Caco-2 (cell line): ENCODE results near the gene GPC6. TPM values are rescaled to one million over a fixed set of nuclear protein-coding genes. Genes with fewer than 3 reads are reported as not detected.

ENCODE experiments used
- BruUV-seq: library from RNA; stranded (reverse); fragments of 400-500 nt; replicated peaks from 2 replicates; lab custom pipeline; 2021; lab: Mats Ljungman, UMichigan
- CTCF ChIA-PET: fragments of 300-600 bp; sonication (Branson Sonifier 250); formaldehyde crosslinking; loops from one replicate; lab custom pipeline; 2022; ENCODE audit warnings: antibody characterized with exemption; lab: Charles Lee
- POLR2A ChIA-PET: fragments of 300-600 bp; sonication (Branson Sonifier 250); formaldehyde crosslinking; loops from one replicate; lab custom pipeline; 2022; ENCODE audit warnings: antibody characterized with exemption; lab: Charles Lee
- DNase-seq, 2 experiments: peaks; one replicate each; pipeline versions ENCODE4 v3.0.0 to v3.0.0-alpha.2; 2020 to 2022
- H3K27me3 ChIP-seq: replicated peaks from 2 replicates; pipeline ENCODE4 v1.6.0; 2011; ENCODE audit warnings: low read length; ENCODE audit not compliant: control insufficient read depth, insufficient read depth
- H3K36me3 ChIP-seq: 2 replicates; pipeline ENCODE4 v1.5.1; 2011; ENCODE audit warnings: low read length; ENCODE audit not compliant: control insufficient read depth, insufficient read depth
- H3K4me1 ChIP-seq: fragments of 250-450 bp; sonication (Bioruptor Pico); 2 replicates; pipeline ENCODE4 v1.5.1; 2020; ENCODE audit warnings: mild to moderate bottlenecking
- H3K4me3 ChIP-seq: 2 replicates; pipeline ENCODE4 v1.5.1; 2011; ENCODE audit warnings: low read depth, mild to moderate bottlenecking, control low read depth, low read length
- H3K9me3 ChIP-seq: fragments of 250-450 bp; sonication (Bioruptor Pico); 2 replicates; pipeline ENCODE4 v1.5.1; 2020; ENCODE audit warnings: mild to moderate bottlenecking, moderate library complexity
- H3K27ac Mint-ChIP-seq: one replicate; pipeline ENCODE4 v1.8.0; 2022; ENCODE audit warnings: mixed read lengths; ENCODE audit not compliant: unreplicated experiment
- H3K27me3 Mint-ChIP-seq: one replicate; pipeline ENCODE4 v1.8.0; 2022; ENCODE audit warnings: mixed read lengths; ENCODE audit not compliant: insufficient read depth, unreplicated experiment
- H3K36me3 Mint-ChIP-seq: one replicate; pipeline ENCODE4 v1.8.0; 2022; ENCODE audit warnings: mild to moderate bottlenecking, mixed read lengths; ENCODE audit not compliant: insufficient read depth, unreplicated experiment
- H3K4me1 Mint-ChIP-seq: one replicate; pipeline ENCODE4 v1.8.0; 2022; ENCODE audit warnings: low read depth, mixed read lengths; ENCODE audit not compliant: unreplicated experiment
- H3K4me3 Mint-ChIP-seq: one replicate; pipeline ENCODE4 v1.8.0; 2022; ENCODE audit warnings: mild to moderate bottlenecking, moderate library complexity, mixed read lengths; ENCODE audit not compliant: unreplicated experiment
- H3K9me3 Mint-ChIP-seq: one replicate; pipeline ENCODE4 v1.8.0; 2022; ENCODE audit warnings: mixed read lengths; ENCODE audit not compliant: unreplicated experiment
- intact Hi-C: fragments of 100-400 bp; cut with micrococcal nuclease; formaldehyde crosslinking; loops from one replicate; pipeline ENCODE4 v1.10.0; 2022; ENCODE audit not compliant: unreplicated experiment
- total RNA-seq: library from RNA; stranded (reverse); gene quantifications from 2 replicates; pipeline ENCODE4 v1.2.3, GENCODE V29; 2022
- TF ChIP-seq, protein P1 (sequence below), 2 experiments: fragments of 200-600 bp in 1 of 2; IDR thresholded peaks; 1 replicate in 1 of 2; 2 replicates in 1 of 2; pipeline versions ENCODE4 v1.5.1 to v1.8.0; 2011 to 2022; ENCODE audit warnings: antibody characterized with exemption in 1 of 2, control low read depth in 1 of 2, inconsistent platforms in 1 of 2, low read depth in 1 of 2, low read length in 1 of 2, mild to moderate bottlenecking in 1 of 2, moderate library complexity in 1 of 2; ENCODE audit not compliant: insufficient read depth in 1 of 2, severe bottlenecking in 1 of 2, unreplicated experiment in 1 of 2

Gene GPC6
- total RNA-seq, 1 experiment from 2014 or later, result 0.16 TPM

DNA sequence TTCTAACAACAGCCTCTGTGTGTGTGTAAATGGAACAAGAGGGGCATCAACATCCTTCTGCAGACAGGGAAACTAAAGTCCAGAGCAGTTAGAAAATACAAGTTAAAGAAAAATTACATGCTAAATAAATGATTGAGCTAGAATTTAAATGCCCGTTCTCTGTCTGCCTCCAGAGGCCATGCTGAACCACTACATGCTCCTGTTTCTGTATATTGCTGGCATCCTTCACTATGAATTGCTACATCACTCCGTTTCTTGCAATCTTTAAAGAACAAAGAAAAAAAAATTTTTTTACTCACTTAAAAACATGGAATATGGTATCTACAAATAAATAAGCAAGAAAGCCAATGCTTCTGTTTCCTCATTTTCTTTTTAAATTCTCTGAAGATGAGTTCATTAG lies 1205.0 kb downstream of the GPC6 start:
- Histone ChIP-seq H3K4me1 (peaks cover 7% of the 10 kb centered on the region), H3K9me3 (no peaks in the 10 kb centered on the region), H3K36me3 (no peaks in the 10 kb centered on the region), H3K27me3 (no peaks in the 10 kb centered on the region), H3K4me3 (no peak overlapping the region)
- H3K9me3 Mint-ChIP-seq, result no peaks in the 10 kb centered on the region
- no peak overlapping the region for H3K27ac Mint-ChIP-seq
- TF ChIP-seq, protein P1, sequence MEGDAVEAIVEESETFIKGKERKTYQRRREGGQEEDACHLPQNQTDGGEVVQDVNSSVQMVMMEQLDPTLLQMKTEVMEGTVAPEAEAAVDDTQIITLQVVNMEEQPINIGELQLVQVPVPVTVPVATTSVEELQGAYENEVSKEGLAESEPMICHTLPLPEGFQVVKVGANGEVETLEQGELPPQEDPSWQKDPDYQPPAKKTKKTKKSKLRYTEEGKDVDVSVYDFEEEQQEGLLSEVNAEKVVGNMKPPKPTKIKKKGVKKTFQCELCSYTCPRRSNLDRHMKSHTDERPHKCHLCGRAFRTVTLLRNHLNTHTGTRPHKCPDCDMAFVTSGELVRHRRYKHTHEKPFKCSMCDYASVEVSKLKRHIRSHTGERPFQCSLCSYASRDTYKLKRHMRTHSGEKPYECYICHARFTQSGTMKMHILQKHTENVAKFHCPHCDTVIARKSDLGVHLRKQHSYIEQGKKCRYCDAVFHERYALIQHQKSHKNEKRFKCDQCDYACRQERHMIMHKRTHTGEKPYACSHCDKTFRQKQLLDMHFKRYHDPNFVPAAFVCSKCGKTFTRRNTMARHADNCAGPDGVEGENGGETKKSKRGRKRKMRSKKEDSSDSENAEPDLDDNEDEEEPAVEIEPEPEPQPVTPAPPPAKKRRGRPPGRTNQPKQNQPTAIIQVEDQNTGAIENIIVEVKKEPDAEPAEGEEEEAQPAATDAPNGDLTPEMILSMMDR (IDR thresholded peaks at IDR 0.05; ENCODE audit: insufficient read depth in 1 of 2, low read depth in 1 of 2, low read length in 1 of 2, severe bottlenecking in 1 of 2, unreplicated experiment in 1 of 2), result no peak
- H3K36me3 Mint-ChIP-seq, result no peaks in the 10 kb centered on the region
- no TSS peak for BruUV-seq
- peaks cover 3% of the 10 kb centered on the region for H3K27me3 Mint-ChIP-seq
- no peak for DNase-seq
- H3K4me3 Mint-ChIP-seq, result no peak overlapping the region
- ChIA-PET POLR2A (no interaction called here), CTCF (no interaction called here)
- intact Hi-C loops, result no loop called here
- peaks cover 19% of the 10 kb centered on the region for H3K4me1 Mint-ChIP-seq

DNA sequence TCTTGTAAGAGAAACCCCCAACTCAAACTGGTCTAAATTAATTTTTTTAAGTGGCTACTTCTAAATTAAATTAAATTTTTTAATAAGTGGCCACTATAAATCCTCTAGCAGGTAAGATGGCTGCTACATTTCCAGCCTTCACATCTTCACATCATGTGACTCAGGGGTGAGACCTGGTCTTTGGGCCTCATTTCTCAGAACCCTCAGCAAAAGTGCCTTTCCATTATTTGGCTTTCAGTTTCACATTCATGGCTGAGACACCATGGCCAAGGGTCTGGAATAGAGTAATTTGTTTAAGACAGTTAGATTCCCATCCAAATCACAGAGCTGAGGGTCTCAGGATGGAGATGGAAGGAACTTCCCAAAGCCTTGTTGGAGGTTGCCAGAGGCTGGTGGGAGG lies 1205.4 kb downstream of the GPC6 start:
- peaks cover 3% of the 10 kb centered on the region for H3K27me3 Mint-ChIP-seq
- Histone ChIP-seq H3K27me3 (no peaks in the 10 kb centered on the region), H3K36me3 (no peaks in the 10 kb centered on the region), H3K4me3 (no peak overlapping the region), H3K4me1 (peaks cover 7% of the 10 kb centered on the region), H3K9me3 (no peaks in the 10 kb centered on the region)
- H3K4me3 Mint-ChIP-seq, result no peak overlapping the region
- TF ChIP-seq, protein P1 (IDR thresholded peaks at IDR 0.05; ENCODE audit: insufficient read depth in 1 of 2, low read depth in 1 of 2, low read length in 1 of 2, severe bottlenecking in 1 of 2, unreplicated experiment in 1 of 2), result no peak
- BruUV-seq, result no TSS peak
- POLR2A ChIA-PET, result no interaction called here
- H3K9me3 Mint-ChIP-seq, result no peaks in the 10 kb centered on the region
- intact Hi-C loops, result no loop called here
- DNase-seq, result no peak
- no peaks in the 10 kb centered on the region for H3K36me3 Mint-ChIP-seq
- peaks cover 19% of the 10 kb centered on the region for H3K4me1 Mint-ChIP-seq
- CTCF ChIA-PET, result no interaction called here
- H3K27ac Mint-ChIP-seq, result no peak overlapping the region

DNA sequence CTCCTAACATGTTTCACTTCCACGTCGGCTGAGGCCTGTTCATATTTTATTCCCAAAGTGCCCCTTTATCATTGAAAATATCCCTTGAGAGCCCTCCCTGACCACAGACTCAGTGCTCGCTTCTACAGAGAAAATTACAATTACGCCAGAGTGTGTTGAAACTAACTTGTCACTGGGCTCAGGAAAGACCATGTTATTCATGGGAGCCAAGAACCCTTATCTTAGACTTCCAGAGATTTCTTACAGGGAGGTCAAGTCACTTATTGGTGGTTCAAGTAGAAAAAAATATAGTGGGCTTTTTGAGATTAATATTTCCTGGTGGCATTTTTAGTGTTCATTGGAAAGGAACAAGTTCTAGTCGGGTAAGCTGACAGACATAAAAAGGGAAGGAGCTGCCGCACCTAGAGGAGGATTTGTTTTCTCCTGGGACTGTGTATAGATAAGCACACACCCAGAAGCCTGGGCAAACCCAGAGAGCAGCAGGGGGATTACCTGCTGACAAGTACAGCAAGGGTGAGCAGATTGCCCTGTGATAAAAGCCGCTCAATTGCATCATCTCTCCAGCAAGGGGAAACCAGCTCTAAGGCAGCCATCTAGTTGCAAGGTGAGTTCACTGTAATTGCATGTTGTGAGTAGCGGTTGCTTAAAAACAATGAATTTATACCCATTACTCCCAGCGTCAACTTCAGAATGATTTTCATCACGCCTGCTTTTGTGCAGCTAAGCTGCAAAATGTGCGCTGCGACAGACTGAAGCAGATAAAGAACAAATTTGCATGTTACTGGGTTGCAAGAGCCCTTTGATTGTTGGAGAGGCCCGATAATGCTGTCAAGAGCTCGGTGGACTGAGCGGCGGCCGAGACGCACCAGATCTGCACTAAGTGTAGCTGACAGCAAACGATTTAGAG lies 1206.7 kb downstream of the GPC6 start:
- H3K4me3 Mint-ChIP-seq, result peak overlapping the region; percentile 27
- Histone ChIP-seq H3K4me3 (no peak overlapping the region), H3K36me3 (no peaks in the 10 kb centered on the region), H3K27me3 (peaks cover 1% of the 10 kb centered on the region; the same call in 1 of the 2 replicates), H3K9me3 (no peaks in the 10 kb centered on the region), H3K4me1 (peaks cover 7% of the 10 kb centered on the region)
- no peaks in the 10 kb centered on the region for H3K36me3 Mint-ChIP-seq
- intact Hi-C loops, result loop anchor here (1.0 kb wide), 1 partner anchor 116 kb away; no protein-coding TSS in a partner anchor
- H3K27me3 Mint-ChIP-seq, result no peaks in the 10 kb centered on the region
- CTCF ChIA-PET, result interaction anchor here (1.3 to 2.3 kb wide), 2 partner anchors 184 to 187 kb away, joined by 6 to 14 read pairs; no protein-coding TSS in a partner anchor
- TF ChIP-seq, protein P1 (IDR thresholded peaks at IDR 0.05; ENCODE audit: insufficient read depth in 1 of 2, low read depth in 1 of 2, low read length in 1 of 2, severe bottlenecking in 1 of 2, unreplicated experiment in 1 of 2), result no peak
- H3K9me3 Mint-ChIP-seq, result no peaks in the 10 kb centered on the region
- H3K4me1 Mint-ChIP-seq, result peaks cover 19% of the 10 kb centered on the region
- POLR2A ChIA-PET, result no interaction called here
- DNase-seq, result peak; percentile 79 to 85
- H3K27ac Mint-ChIP-seq, result peak overlapping the region; percentile 48
- no TSS peak for BruUV-seq
